DOHH2 (cell line): ENCODE measurements around the gene SSPN.

Source experiments
- CTCF ChIP-seq: fragments of 200-600 bp; sonication (generic); IDR thresholded peaks from one replicate; pipeline ENCODE4 v1.5.1; 2014; ENCODE audit warnings: antibody characterized with exemption, mild to moderate bottlenecking, low read depth, low read length; ENCODE audit not compliant: poor library complexity, severe bottlenecking
- EZH2phosphoT487 ChIP-seq: fragments of 200-600 bp; sonication (generic); IDR thresholded peaks from 2 replicates; pipeline ENCODE4 v1.6.1; 2017; ENCODE audit warnings: borderline replicate concordance, mild to moderate bottlenecking, antibody characterized with exemption, low read length, moderate library complexity, mixed read lengths

- TF ChIP-seq CTCF: no peak
- TF ChIP-seq EZH2phosphoT487: no peak
Observed at GRCh38 chr12:26233631-26234030, 38.3 kb downstream of the SSPN start.
